Liver (tissue), 9 donors: Measurements from ENCODE around the gene POLR3H. TPM values are rescaled to one million over a fixed set of nuclear protein-coding genes. Genes with fewer than 3 reads are reported as not detected.
A peak's percentile ranks its signal among the peaks of the same experiment; 100 is the strongest.

ENCODE experiments used
- DNase-seq: peaks from one replicate; pipeline ENCODE4 v3.0.0-alpha.2; 2017; ENCODE audit warnings: low spot score
- H3K27ac ChIP-seq, 2 donors: one replicate each; pipeline ENCODE4 v1.7.0; 2013; ENCODE audit warnings: inconsistent platforms in 2 of 2, low read length in 2 of 2, control low read depth in 1 of 2, low read depth in 1 of 2, mild to moderate bottlenecking in 1 of 2
- H3K27me3 ChIP-seq, 4 donors: one replicate each; pipeline versions ENCODE4 v1.6.1 to v1.7.0; 2013; ENCODE audit warnings: low read length in 3 of 4, inconsistent platforms in 1 of 4, mild to moderate bottlenecking in 1 of 4, moderate library complexity in 1 of 4; ENCODE audit not compliant: control insufficient read depth in 4 of 4, insufficient read depth in 4 of 4
- H3K36me3 ChIP-seq, 4 donors: one replicate each; pipeline versions ENCODE4 v1.6.1 to v1.7.0; 2013; ENCODE audit warnings: low read length in 3 of 4, mild to moderate bottlenecking in 3 of 4, low read depth in 1 of 4, moderate library complexity in 1 of 4; ENCODE audit not compliant: control insufficient read depth in 4 of 4, insufficient read depth in 3 of 4
- H3K4me1 ChIP-seq, 4 donors: one replicate each; pipeline versions ENCODE4 v1.6.1 to v1.7.0; 2013; ENCODE audit warnings: low read length in 3 of 4, mild to moderate bottlenecking in 3 of 4, moderate library complexity in 1 of 4; ENCODE audit not compliant: control insufficient read depth in 4 of 4, insufficient read depth in 4 of 4
- H3K4me3 ChIP-seq, 3 donors: one replicate each; pipeline versions ENCODE4 v1.6.1 to v1.7.0; 2013; ENCODE audit warnings: low read length in 3 of 3, control low read depth in 1 of 3, low read depth in 1 of 3, mild to moderate bottlenecking in 1 of 3
- H3K9ac ChIP-seq, 2 donors: one replicate each; pipeline ENCODE4 v1.7.0; 2013; ENCODE audit warnings: low read length in 2 of 2, mild to moderate bottlenecking in 2 of 2, moderate library complexity in 2 of 2, control low read depth in 1 of 2, low read depth in 1 of 2
- H3K9me3 ChIP-seq, 4 donors: one replicate each; pipeline versions ENCODE4 v1.6.1 to v1.7.0; 2013; ENCODE audit warnings: low read length in 3 of 4; ENCODE audit not compliant: control insufficient read depth in 4 of 4
- EGR1 ChIP-seq, 2 donors: IDR thresholded peaks; 2 replicates each; pipeline ENCODE4 v1.6.1; 2016 to 2018; ENCODE audit warnings: antibody characterized with exemption in 2 of 2, low read depth in 2 of 2
- FOXA2 ChIP-seq: IDR thresholded peaks from 2 replicates; pipeline ENCODE4 v1.6.1; 2016; ENCODE audit warnings: antibody characterized with exemption
- GABPA ChIP-seq, 2 donors: IDR thresholded peaks in 1 of 2; conservative IDR thresholded peaks in 1 of 2; 2 replicates each; pipeline ENCODE4 v1.6.1; 2016; ENCODE audit warnings: antibody characterized with exemption in 2 of 2, mild to moderate bottlenecking in 1 of 2, moderate library complexity in 1 of 2
- HNF4A ChIP-seq, 2 donors: conservative IDR thresholded peaks; 2 replicates each; pipeline ENCODE4 v1.6.1; 2016; ENCODE audit warnings: antibody characterized with exemption in 2 of 2, mild to moderate bottlenecking in 2 of 2
- HNF4G ChIP-seq: IDR thresholded peaks from 2 replicates; pipeline ENCODE4 v1.6.1; 2016; ENCODE audit warnings: antibody characterized with exemption
- JUND ChIP-seq, 2 donors: IDR thresholded peaks; 2 replicates each; pipeline ENCODE4 v1.6.1; 2016; ENCODE audit warnings: antibody characterized with exemption in 2 of 2
- NR2F2 ChIP-seq: IDR thresholded peaks from 2 replicates; pipeline ENCODE4 v1.6.1; 2016; ENCODE audit warnings: antibody characterized with exemption
- RXRA ChIP-seq, 2 donors: IDR thresholded peaks; 2 replicates each; pipeline ENCODE4 v1.6.1; 2017 to 2018; ENCODE audit warnings: antibody characterized with exemption in 2 of 2, mild to moderate bottlenecking in 1 of 2
- SP1 ChIP-seq: IDR thresholded peaks from 2 replicates; pipeline ENCODE4 v1.6.1; 2018; ENCODE audit warnings: antibody characterized with exemption, mild to moderate bottlenecking
- WGBS: extraction: QIAGEN DNeasy Blood & Tissue Kit; methylation state at CpG from one replicate; pipeline ENCODE4 v1.1.7; 2013; 5-methylcytosine and 5-hydroxymethylcytosine counted together
- polyA plus RNA-seq, 2 donors: library from polyadenylated mRNA; stranded (reverse) in 1 of 2; unstranded in 1 of 2; fragments of 200-250 nt in 1 of 2; fragments of >200 nt in 1 of 2; fragmentation: Nextera tagmentation in 1 of 2; extraction: Ambion mirVana in 1 of 2; gene quantifications; one replicate each; pipeline versions ENCODE4 v1.2.1 to v1.2.3, GENCODE V29; 2013 to 2015
- total RNA-seq, 2 donors: library from RNA; depleted of rRNA; stranded (reverse); fragments of >200 nt; gene quantifications; one replicate each; pipeline ENCODE4 v1.2.3, GENCODE V29; 2014
- TF ChIP-seq, protein P1 (sequence below): IDR thresholded peaks from 2 replicates; pipeline ENCODE4 v1.6.1; 2016; ENCODE audit warnings: antibody characterized with exemption
- TF ChIP-seq, protein P2 (sequence below): fragments of 150-350 bp; IDR thresholded peaks from 2 replicates; pipeline ENCODE4 v1.5.1; 2017; ENCODE audit warnings: improper control_type of control experiment, low read depth, low read length; ENCODE audit not compliant: missing input control
- TF ChIP-seq, protein P3 (sequence below): IDR thresholded peaks from 2 replicates; pipeline ENCODE4 v1.6.1; 2016; ENCODE audit warnings: antibody characterized with exemption
- TF ChIP-seq, protein P4 (sequence below): IDR thresholded peaks from 2 replicates; pipeline ENCODE4 v1.6.1; 2016; ENCODE audit warnings: antibody characterized with exemption, mild to moderate bottlenecking
- donor health status: healthy.
- donor health status: healthy.
- donor health status: healthy.
- donor health status: healthy.
- donor health status: healthy.

POLR3H gene
- total and polyA plus RNA-seq, 4 donors, result 11.7 to 37.7 (median 27.1) TPM

DNA sequence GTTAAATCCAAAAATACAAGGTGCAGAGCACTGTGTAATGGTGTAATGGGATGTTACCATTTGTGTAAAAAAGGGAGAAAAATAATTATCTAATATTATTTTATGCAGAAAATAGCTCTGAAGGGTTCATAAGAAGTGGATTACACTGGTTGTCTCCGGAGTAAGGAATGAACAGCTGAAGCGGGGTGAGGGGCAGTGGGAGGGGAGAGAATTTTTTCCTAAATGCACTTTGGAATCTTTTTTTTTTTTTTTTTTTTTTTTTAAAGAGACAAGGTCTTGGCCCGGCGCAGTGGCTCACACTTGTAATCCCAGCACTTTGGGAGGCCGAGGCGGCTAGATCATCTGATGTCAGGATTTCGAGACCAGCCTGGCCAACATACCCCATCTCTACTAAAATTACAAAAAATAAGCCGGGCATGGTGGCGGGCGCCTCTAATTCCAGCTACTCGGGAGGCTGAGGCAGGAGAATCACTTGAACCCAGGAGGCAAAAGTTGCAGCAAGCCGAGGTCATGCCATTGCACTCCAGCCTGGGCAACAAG lies 6.8 kb upstream of the POLR3H start:
- H3K4me1 ChIP-seq, result peaks cover 5 to 23% (median 17%) of the 10 kb centered on the region in 4 donors
- no peaks in the 10 kb centered on the region for H3K9me3 ChIP-seq
- no peak overlapping the region for H3K9ac ChIP-seq
- peak; percentile 77 to 78 for TF ChIP-seq HNF4A (conservative IDR thresholded peaks at IDR 0.05)
- no peak for TF ChIP-seq HNF4G
- peak; percentile 16 to 51 for TF ChIP-seq RXRA (IDR thresholded peaks at IDR 0.05)
- TF ChIP-seq, protein P1, sequence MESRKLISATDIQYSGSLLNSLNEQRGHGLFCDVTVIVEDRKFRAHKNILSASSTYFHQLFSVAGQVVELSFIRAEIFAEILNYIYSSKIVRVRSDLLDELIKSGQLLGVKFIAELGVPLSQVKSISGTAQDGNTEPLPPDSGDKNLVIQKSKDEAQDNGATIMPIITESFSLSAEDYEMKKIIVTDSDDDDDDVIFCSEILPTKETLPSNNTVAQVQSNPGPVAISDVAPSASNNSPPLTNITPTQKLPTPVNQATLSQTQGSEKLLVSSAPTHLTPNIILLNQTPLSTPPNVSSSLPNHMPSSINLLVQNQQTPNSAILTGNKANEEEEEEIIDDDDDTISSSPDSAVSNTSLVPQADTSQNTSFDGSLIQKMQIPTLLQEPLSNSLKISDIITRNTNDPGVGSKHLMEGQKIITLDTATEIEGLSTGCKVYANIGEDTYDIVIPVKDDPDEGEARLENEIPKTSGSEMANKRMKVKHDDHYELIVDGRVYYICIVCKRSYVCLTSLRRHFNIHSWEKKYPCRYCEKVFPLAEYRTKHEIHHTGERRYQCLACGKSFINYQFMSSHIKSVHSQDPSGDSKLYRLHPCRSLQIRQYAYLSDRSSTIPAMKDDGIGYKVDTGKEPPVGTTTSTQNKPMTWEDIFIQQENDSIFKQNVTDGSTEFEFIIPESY, result peak; percentile 14
- TF ChIP-seq, protein P2, sequence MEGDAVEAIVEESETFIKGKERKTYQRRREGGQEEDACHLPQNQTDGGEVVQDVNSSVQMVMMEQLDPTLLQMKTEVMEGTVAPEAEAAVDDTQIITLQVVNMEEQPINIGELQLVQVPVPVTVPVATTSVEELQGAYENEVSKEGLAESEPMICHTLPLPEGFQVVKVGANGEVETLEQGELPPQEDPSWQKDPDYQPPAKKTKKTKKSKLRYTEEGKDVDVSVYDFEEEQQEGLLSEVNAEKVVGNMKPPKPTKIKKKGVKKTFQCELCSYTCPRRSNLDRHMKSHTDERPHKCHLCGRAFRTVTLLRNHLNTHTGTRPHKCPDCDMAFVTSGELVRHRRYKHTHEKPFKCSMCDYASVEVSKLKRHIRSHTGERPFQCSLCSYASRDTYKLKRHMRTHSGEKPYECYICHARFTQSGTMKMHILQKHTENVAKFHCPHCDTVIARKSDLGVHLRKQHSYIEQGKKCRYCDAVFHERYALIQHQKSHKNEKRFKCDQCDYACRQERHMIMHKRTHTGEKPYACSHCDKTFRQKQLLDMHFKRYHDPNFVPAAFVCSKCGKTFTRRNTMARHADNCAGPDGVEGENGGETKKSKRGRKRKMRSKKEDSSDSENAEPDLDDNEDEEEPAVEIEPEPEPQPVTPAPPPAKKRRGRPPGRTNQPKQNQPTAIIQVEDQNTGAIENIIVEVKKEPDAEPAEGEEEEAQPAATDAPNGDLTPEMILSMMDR, result no peak
- no peak for TF ChIP-seq FOXA2
- no peaks in the 10 kb centered on the region for H3K36me3 ChIP-seq
- 56% methylated on average over 12 of the region's 12 CpGs for WGBS
- DNase-seq, result no peak
- no peaks in the 10 kb centered on the region for H3K27me3 ChIP-seq
- H3K27ac ChIP-seq, result no peak overlapping the region
- H3K4me3 ChIP-seq, result no peak overlapping the region

DNA sequence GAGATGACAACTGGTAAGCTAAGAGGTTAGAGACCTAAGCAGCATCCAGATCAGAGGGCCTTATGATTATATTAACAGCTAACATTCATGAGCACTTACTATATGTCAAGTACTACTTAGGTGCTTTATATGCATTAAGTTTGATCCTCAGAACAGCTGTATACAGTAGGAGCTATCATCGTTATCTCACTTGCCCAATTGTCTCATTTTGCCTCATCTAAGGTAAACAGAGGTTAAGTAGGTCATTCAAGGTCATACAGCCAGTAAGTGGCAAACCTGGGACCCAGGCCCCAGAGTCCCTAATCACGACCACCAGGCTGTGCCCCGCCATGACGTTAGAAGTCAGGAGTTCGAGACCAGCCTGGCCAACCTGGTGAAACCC lies 4.6 kb upstream of the POLR3H start:
- Histone ChIP-seq H3K9ac (no peak overlapping the region), H3K9me3 (no peaks in the 10 kb centered on the region), H3K36me3 (no peaks in the 10 kb centered on the region), H3K27ac (peak overlapping the region; percentile 66 to 72), H3K27me3 (no peaks in the 10 kb centered on the region), H3K4me3 (no peak overlapping the region), H3K4me1 (peaks cover 6 to 29% (median 27%) of the 10 kb centered on the region in 4 donors)
- 67% methylated on average over 5 of the region's 5 CpGs for WGBS
- no peak for TF ChIP-seq SP1
- TF ChIP-seq, protein P2, result no peak
- TF ChIP-seq, protein P3, sequence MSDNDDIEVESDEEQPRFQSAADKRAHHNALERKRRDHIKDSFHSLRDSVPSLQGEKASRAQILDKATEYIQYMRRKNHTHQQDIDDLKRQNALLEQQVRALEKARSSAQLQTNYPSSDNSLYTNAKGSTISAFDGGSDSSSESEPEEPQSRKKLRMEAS, result no peak
- TF ChIP-seq RXRA (IDR thresholded peaks at IDR 0.05), result no peak
- no peak for TF ChIP-seq EGR1 (IDR thresholded peaks at IDR 0.05; ENCODE audit: low read depth in 2 of 2)
- no peak for TF ChIP-seq GABPA (IDR thresholded peaks at IDR 0.05 in 1 of 2, conservative IDR thresholded peaks at IDR 0.05 in 1 of 2)
- TF ChIP-seq HNF4G, result no peak
- no peak for TF ChIP-seq FOXA2
- no peak for TF ChIP-seq HNF4A (conservative IDR thresholded peaks at IDR 0.05)
- TF ChIP-seq, protein P1, result no peak
- TF ChIP-seq, protein P4, sequence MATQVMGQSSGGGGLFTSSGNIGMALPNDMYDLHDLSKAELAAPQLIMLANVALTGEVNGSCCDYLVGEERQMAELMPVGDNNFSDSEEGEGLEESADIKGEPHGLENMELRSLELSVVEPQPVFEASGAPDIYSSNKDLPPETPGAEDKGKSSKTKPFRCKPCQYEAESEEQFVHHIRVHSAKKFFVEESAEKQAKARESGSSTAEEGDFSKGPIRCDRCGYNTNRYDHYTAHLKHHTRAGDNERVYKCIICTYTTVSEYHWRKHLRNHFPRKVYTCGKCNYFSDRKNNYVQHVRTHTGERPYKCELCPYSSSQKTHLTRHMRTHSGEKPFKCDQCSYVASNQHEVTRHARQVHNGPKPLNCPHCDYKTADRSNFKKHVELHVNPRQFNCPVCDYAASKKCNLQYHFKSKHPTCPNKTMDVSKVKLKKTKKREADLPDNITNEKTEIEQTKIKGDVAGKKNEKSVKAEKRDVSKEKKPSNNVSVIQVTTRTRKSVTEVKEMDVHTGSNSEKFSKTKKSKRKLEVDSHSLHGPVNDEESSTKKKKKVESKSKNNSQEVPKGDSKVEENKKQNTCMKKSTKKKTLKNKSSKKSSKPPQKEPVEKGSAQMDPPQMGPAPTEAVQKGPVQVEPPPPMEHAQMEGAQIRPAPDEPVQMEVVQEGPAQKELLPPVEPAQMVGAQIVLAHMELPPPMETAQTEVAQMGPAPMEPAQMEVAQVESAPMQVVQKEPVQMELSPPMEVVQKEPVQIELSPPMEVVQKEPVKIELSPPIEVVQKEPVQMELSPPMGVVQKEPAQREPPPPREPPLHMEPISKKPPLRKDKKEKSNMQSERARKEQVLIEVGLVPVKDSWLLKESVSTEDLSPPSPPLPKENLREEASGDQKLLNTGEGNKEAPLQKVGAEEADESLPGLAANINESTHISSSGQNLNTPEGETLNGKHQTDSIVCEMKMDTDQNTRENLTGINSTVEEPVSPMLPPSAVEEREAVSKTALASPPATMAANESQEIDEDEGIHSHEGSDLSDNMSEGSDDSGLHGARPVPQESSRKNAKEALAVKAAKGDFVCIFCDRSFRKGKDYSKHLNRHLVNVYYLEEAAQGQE, result no peak
- no peak for TF ChIP-seq JUND (IDR thresholded peaks at IDR 0.05)
- no peak for TF ChIP-seq NR2F2
- DNase-seq, result no peak
